ENCODE measurements around the gene DIAPH2. TPM values are rescaled to one million over a fixed set of nuclear protein-coding genes. Genes with fewer than 3 reads are reported as not detected.

Gene DIAPH2
- total RNA-seq, 1 donor from 2014 or later: 34.2 TPM

GRCh38 chrX:97619499-97619898 is 934.9 kb downstream of the DIAPH2 start:
- Histone ChIP-seq H3K36me3 (no peaks in the 10 kb centered on the region), H3K4me1 (no peaks in the 10 kb centered on the region), H3K27ac (no peak overlapping the region), H3K4me3 (no peak overlapping the region), H3K9me3 (no peaks in the 10 kb centered on the region), H3K27me3 (ENCODE audit: low read depth) (no peaks in the 10 kb centered on the region)
- DNase-seq (no peak), ATAC-seq (no peak)
- TF ChIP-seq, protein P1, sequence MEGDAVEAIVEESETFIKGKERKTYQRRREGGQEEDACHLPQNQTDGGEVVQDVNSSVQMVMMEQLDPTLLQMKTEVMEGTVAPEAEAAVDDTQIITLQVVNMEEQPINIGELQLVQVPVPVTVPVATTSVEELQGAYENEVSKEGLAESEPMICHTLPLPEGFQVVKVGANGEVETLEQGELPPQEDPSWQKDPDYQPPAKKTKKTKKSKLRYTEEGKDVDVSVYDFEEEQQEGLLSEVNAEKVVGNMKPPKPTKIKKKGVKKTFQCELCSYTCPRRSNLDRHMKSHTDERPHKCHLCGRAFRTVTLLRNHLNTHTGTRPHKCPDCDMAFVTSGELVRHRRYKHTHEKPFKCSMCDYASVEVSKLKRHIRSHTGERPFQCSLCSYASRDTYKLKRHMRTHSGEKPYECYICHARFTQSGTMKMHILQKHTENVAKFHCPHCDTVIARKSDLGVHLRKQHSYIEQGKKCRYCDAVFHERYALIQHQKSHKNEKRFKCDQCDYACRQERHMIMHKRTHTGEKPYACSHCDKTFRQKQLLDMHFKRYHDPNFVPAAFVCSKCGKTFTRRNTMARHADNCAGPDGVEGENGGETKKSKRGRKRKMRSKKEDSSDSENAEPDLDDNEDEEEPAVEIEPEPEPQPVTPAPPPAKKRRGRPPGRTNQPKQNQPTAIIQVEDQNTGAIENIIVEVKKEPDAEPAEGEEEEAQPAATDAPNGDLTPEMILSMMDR (IDR thresholded peaks at IDR 0.05): no peak
- intact Hi-C loops (cut with DNase I): no loop called here

GRCh38 chrX:97622111-97622510 is 937.5 kb downstream of the DIAPH2 start:
- H3K4me3 ChIP-seq: no peak overlapping the region
- no peaks in the 10 kb centered on the region for H3K4me1 ChIP-seq
- TF ChIP-seq, protein P1 (IDR thresholded peaks at IDR 0.05): no peak
- intact Hi-C loops (cut with DNase I): no loop called here
- no peak for DNase-seq
- H3K9me3 ChIP-seq: no peaks in the 10 kb centered on the region
- ATAC-seq: no peak
- no peak overlapping the region for H3K27ac ChIP-seq
- H3K27me3 ChIP-seq (ENCODE audit: low read depth): no peaks in the 10 kb centered on the region
- H3K36me3 ChIP-seq: no peaks in the 10 kb centered on the region

- H3K27me3 ChIP-seq (ENCODE audit: low read depth): no peaks in the 10 kb centered on the region
- intact Hi-C loops (cut with DNase I): no loop called here
Measured at GRCh38 chrX:97628326-97628725, 943.7 kb downstream of the DIAPH2 start.

DNA sequence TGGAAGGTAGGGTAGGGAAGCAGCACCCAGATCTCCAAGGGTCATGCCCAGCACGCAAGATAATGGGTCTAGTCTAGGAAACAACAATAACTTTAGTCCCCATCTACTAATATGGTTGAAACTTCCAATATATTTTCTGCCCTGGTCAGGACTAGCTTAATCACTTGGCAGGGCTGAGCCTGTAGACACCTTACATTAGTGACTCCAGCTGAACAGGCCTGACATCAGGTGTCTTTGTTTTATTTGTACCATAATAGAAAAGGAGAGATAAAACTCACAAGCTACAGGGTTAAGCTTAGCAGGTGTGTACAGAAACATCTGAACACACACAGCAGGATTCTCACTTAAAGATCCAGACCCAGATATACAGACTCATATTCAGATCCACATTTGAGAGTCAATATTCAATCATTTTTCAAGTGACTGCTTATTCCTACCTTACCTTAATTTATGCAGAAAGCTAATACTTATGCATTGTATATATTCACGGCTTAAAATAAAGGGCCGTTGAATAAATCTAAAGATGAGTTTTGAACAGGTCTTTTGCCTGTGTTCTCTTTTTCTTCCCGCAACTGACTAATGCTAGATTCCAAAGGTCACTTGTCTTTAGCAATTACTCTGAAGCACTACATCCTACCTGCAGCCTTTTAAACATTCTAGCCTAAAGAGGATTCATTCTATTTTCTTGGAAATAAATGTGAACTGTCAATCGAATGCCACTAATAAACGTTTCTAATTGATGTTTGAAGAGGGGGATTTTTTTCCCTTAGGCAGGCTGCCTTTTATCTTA is 944.4 kb downstream of the DIAPH2 start:
- DNase-seq: no peak
- ATAC-seq: no peak
- intact Hi-C loops (cut with DNase I): no loop called here
- Histone ChIP-seq H3K4me1 (no peaks in the 10 kb centered on the region), H3K9me3 (no peaks in the 10 kb centered on the region), H3K27ac (no peak overlapping the region), H3K4me3 (no peak overlapping the region), H3K27me3 (ENCODE audit: low read depth) (no peaks in the 10 kb centered on the region), H3K36me3 (no peaks in the 10 kb centered on the region)
- TF ChIP-seq, protein P1 (IDR thresholded peaks at IDR 0.05): no peak

More at GRCh38 chrX:97628326-97628725, 943.7 kb downstream of the DIAPH2 start:
- Histone ChIP-seq H3K36me3 (no peaks in the 10 kb centered on the region), H3K4me3 (no peak overlapping the region), H3K4me1 (no peaks in the 10 kb centered on the region), H3K27ac (no peak overlapping the region), H3K9me3 (no peaks in the 10 kb centered on the region)
- ATAC-seq (no peak), DNase-seq (no peak)
- TF ChIP-seq, protein P1 (IDR thresholded peaks at IDR 0.05): no peak

DNA sequence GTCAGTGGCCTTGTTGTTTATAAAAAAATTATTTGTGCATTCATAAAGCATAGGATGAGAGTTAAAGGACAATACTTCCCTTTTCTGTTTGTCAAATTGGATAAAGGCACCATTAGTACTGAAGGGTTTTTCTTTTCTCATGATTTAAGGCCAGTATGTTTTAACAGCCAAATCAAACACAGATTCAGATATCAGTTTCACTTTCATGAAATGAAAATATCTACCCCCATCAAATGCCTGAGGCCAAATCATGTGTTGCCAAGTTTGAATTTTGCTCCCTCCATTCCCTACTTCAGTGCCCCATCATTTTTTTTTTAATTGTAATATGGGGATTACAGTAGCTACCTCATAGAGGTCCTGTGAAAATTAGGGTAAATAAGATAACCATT is 944.9 kb downstream of the DIAPH2 start:
- ATAC-seq: no peak

More for the DNA sequence above, 944.9 kb downstream of the DIAPH2 start:
- DNase-seq: no peak
- Histone ChIP-seq H3K27me3 (ENCODE audit: low read depth) (no peaks in the 10 kb centered on the region), H3K36me3 (no peaks in the 10 kb centered on the region), H3K9me3 (no peaks in the 10 kb centered on the region), H3K4me1 (no peaks in the 10 kb centered on the region), H3K4me3 (no peak overlapping the region), H3K27ac (no peak overlapping the region)
- intact Hi-C loops (cut with DNase I): no loop called here
- TF ChIP-seq, protein P1 (IDR thresholded peaks at IDR 0.05): no peak

Measured in lower lobe of right lung (tissue), 2 donors.